Measurements from ENCODE around the gene RGS6. TPM values are rescaled to one million over a fixed set of nuclear protein-coding genes. Genes with fewer than 3 reads are reported as not detected.

RGS6 gene
- polyA plus RNA-seq, 1 donor = 1.00 TPM

- no peak for DNase-seq
Observed at GRCh38 chr14:72243309-72244293, 311.4 kb downstream of the RGS6 start.

- no peak for DNase-seq
Observed at GRCh38 chr14:72247896-72248465, 315.8 kb downstream of the RGS6 start.

GRCh38 chr14:72253503-72253902 lies 321.3 kb downstream of the RGS6 start:
- no peak for DNase-seq

DNA sequence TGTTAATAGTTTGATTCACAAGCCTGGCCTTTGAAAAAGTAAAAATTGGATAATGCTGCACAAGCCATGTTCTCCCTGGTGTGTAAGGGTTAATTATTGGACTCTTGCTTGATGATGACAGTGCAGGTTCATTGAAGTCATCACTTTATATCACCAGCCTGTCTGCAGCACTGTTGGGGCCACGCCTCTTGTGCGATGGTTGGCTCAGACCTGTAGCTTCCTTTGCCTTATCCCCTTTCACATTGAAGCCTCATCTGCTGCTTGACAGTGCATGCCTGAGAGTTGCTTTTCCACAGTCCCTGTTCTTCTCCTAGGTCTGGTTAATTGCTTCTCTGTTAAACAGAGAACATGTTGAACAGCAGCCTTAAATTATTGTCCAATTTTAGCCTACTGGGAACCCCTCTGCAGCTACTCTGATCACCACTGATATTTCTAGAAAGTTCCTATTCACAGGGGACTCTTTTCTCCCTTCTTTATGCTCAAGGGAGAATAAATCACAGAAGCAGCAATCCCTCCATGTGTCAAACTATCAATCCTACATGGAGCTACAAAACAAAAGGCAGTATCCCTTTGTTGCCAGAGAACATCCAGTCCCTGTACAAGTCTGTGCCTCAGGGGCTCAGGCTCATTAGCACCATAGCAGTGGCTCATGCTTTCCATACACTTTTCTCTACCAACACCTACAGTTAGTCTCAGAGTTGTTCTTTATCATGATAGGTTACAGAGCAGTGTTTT lies 322.1 kb downstream of the RGS6 start:
- no peak for DNase-seq

GRCh38 chr14:72254937-72255472 lies 322.8 kb downstream of the RGS6 start:
- DNase-seq = no peak

DNA sequence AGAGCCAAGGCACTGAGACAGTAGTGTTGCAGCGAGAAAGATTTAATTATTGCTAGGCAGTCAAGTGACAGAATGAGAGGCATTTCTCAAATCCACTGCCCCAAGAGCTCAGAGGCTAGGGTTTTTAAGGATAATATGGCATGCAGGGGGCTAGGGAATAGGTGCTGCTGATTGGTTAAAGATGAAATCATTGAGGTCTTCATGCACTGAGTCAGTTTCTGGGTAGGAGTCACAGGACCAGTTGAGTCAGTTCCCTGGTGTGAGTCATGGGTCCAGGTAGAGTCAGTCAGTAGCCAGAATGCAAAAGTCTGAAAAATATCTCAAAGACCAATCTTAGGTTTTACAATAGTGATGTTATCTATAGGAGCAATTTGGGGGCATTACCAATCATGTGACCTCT lies 323.8 kb downstream of the RGS6 start:
- no peak for DNase-seq

GRCh38 chr14:72261068-72261467 lies 328.8 kb downstream of the RGS6 start:
- no peak for DNase-seq

GRCh38 chr14:72262771-72263170 lies 330.5 kb downstream of the RGS6 start:
- DNase-seq = no peak

DNA sequence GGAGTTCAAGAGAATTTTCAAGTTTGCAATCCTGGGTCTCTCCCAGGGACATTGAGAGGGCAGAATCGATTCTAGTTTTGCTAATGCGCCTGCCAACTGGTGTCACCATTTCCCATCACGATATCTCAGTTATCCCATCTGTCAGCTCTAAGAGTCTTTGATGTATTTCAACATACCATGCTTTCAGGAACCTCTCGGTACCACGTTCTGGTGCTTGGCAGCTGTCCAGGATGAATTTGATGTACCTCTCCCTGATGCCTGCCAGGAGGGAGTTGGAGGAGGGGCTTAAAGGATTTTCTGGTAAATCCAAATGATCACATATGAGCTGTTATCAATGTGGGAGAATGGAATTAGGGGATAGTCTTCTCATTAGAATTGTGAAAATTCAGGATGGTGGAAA lies 332.5 kb downstream of the RGS6 start:
- no peak for DNase-seq

DNA sequence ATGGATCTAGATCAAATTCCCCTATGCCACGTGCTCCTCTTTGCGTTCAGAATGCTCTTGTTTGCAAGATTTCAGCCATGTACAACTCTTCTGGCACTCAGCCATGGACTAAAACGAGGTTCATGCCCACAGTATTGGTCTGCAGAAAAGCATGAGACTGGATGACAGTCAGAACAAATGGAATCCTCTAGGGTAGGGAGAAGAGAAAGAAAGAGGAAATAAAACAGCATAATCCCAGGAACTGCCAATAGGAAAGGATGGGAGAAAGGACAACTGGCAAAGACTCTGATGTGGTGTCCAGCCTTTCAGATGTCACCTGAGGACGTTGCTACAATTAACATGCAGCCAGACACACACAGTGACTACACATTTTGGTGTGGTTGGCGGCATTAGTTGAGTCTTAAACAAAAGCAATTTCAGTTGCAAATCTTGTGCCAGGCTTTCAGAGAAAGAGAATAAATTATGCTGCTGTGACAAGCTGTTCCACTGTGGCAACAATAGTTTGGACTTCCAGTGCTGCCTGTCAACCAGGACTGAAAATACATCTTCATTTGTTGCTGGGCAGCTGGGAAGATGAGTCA lies 338.0 kb downstream of the RGS6 start:
- DNase-seq = no peak

DNA sequence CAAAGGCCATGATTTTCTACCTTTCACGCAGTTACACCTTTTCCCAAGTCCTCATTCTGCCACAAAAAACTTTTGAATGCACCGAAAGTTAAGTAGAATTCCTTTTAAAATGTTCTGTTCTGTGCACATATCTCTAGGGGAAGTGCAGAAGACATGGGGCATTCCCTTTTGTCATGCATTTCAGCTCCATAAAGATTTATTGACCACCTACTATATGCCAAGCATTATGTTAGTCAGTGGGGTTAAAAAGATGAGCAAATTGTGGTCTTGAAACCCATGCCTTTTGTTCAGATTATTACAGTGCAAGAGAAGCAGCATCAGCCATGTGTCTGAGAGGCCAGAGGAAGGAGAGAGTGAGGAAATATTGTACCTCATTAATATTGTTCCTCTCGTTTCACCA lies 338.5 kb downstream of the RGS6 start:
- no peak for DNase-seq

- no peak for DNase-seq
Observed at GRCh38 chr14:72275242-72275641, 343.0 kb downstream of the RGS6 start.

DNA sequence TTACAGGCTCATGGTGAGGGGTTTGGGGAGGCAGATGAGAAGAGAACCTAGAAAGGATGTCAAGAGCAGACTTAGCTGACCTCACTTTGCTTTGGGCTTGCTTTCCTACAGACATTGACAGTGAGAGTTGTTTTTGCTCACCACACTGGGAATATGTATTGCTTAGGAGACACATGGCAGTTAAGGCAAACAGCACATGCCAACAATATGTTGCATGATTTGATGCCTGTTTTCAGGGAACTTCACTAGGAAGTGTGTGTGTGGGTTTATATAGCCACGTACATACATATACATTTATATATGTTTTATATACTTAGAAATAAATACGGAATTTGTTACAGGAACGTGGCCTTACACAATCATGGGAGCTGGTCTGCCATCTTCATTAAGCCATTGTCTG lies 346.1 kb downstream of the RGS6 start:
- no peak for DNase-seq

- DNase-seq = no peak
Observed at GRCh38 chr14:72284176-72284575, 351.9 kb downstream of the RGS6 start.

GRCh38 chr14:72290241-72290640 lies 358.0 kb downstream of the RGS6 start:
- no peak for DNase-seq

- DNase-seq = peak; percentile 67
Observed at GRCh38 chr14:72291908-72292688, 359.9 kb downstream of the RGS6 start.

DNA sequence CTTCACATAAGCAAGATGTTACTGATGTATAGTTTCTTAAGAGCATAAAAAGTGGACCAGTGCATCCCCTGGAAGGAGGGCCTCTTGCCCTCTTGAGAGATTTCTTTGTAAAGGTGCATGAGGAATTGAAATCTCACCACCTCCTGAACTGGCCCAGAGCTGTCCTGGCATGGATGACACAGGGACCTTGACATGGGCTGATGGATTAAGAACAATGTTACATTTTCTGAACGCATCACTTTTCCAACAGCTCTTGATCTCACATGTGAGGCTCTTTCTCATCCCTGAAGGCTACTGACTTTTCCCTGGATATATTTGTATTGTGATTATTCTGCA lies 360.4 kb downstream of the RGS6 start:
- DNase-seq = no peak

DNA sequence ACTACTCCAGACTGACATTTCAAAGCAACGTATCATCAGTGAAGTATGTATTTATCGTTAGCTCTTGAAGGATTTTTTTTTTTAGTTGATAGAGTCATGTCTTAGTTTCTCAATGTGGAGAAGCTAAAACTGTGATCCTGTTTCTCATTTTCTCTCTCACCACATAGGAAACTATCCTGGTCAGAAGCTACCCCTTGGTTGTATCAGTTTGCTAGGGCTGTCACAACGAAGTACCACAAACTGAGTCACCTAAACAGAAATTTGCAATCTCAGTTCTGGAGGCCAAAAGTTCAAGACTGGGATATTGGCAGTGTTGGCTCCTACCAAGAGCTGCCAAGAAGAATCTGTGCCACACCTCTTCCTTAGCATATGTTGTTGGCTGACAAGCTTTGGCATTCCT lies 369.1 kb downstream of the RGS6 start:
- DNase-seq = no peak

DNA sequence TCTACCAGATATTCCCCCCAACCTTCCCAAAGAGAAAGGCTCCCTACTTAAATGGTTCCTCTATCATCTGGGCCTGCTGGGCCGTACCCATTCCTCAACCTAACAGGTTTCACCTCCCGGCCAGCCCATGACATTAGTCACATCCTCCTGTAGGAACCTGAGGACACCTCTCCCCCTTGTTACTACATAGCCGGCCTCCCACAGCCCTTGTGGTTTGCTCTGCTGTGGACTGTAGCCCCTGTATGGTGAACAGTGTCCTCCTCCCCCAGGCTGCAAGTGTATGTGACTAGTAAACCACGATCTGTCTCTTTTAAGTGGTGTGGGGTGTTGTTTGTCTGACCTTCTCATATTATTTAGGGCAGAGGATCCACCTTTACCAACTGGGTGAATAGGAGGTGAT lies 371.7 kb downstream of the RGS6 start:
- no peak for DNase-seq

DNA sequence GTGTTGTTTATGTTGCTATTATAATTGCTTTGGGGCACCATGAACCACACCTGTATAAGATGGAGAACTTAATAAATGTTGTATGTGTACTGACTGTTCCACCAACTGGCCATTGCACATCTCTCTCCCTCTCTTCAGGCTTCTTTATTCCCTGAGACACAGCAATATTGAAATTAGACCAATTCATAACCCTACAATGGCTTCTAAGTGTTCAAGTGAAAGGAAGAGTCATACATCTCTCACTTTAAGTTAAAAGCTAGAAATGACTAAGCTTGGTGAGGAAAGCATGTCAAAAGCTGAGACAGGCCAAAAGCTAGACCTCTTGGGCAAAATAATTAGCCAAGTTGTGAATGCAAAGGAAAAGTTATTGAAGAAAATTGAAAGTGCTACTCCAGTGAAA lies 373.3 kb downstream of the RGS6 start:
- DNase-seq = no peak

DNA sequence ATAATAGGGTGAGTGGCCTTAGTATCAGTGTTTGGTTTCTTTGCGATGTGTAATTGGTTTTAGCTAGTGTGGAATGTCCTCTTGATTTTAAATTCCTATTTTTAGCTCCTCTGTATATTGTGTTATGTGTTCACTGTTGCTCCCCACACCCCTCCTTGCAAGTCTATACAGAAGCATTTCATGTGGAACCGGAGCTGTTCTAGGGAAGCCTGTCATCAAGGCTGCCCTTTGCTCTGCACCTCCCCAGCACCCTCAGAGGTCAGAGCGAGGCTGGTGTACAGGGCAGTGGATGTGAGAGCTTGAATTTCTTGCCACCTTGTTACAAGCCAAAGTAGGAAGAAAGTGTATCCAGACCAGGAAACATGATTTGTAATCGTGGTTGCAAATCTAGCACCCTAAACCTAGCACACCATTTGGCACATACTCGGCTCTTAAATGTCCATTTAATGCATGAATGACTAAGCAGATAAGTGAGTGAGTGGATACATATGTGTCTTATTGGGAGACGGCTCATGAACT lies 376.8 kb downstream of the RGS6 start:
- no peak for DNase-seq
